DND-41 (cell line): ENCODE results near the gene COBL.

Experiments
- ATAC-seq: fragments of 200-7000 bp; cut with Tn5 transposase; 3 replicates; pipeline ENCODE4 v1.9.1; 2021; ENCODE audit warnings: low read depth; ENCODE audit not compliant: insufficient read depth
- DNase-seq: peaks from one replicate; pipeline ENCODE4 v3.0.0-alpha.2; 2020
- H2AFZ ChIP-seq: 2 replicates; pipeline ENCODE4 v1.6.0; 2012; ENCODE audit warnings: low read depth, low read length
- H3K27ac ChIP-seq: 2 replicates; pipeline ENCODE4 v1.5.1; 2012; ENCODE audit warnings: low read length, inconsistent platforms
- H3K27me3 ChIP-seq: fragments of 200-600 bp; sonication (generic); 2 replicates; pipeline ENCODE4 v1.6.0; 2012; ENCODE audit warnings: low read length, mild to moderate bottlenecking, inconsistent platforms; ENCODE audit not compliant: insufficient read depth, poor library complexity
- H3K36me3 ChIP-seq: 2 replicates; pipeline ENCODE4 v1.5.1; 2012; ENCODE audit warnings: low read length, inconsistent platforms; ENCODE audit not compliant: insufficient read depth
- H3K4me1 ChIP-seq: 2 replicates; pipeline ENCODE4 v1.5.1; 2012; ENCODE audit warnings: mild to moderate bottlenecking, low read length; ENCODE audit not compliant: insufficient read depth
- H3K4me2 ChIP-seq: 2 replicates; pipeline ENCODE4 v1.6.0; 2012; ENCODE audit warnings: mild to moderate bottlenecking, moderate library complexity, low read length, inconsistent platforms; ENCODE audit not compliant: insufficient read depth
- H3K4me3 ChIP-seq, 2 experiments: fragments of 200-600 bp in 1 of 2; shearing (Covaris generic) in 1 of 2; 2 replicates each; pipeline ENCODE4 v1.5.1; 2012 to 2016; ENCODE audit warnings: inconsistent platforms in 2 of 2, low read length in 2 of 2, mild to moderate bottlenecking in 2 of 2, low read depth in 1 of 2, moderate library complexity in 1 of 2
- H3K79me2 ChIP-seq: 2 replicates; pipeline ENCODE4 v1.6.0; 2012; ENCODE audit warnings: low read length, inconsistent platforms; ENCODE audit not compliant: insufficient read depth
- H3K9ac ChIP-seq: 2 replicates; pipeline ENCODE4 v1.6.0; 2012; ENCODE audit warnings: low read depth, mild to moderate bottlenecking, inconsistent platforms, low read length, moderate library complexity
- H3K9me3 ChIP-seq: 2 replicates; pipeline ENCODE4 v1.5.1; 2012; ENCODE audit warnings: low read length, moderate library complexity, mild to moderate bottlenecking, inconsistent platforms; ENCODE audit not compliant: insufficient read depth, severe bottlenecking
- H4K20me1 ChIP-seq: 2 replicates; pipeline ENCODE4 v1.6.0; 2012; ENCODE audit warnings: low read length; ENCODE audit not compliant: insufficient read depth
- CTCF ChIP-seq: IDR thresholded peaks from 2 replicates; pipeline ENCODE4 v1.5.1; 2012; ENCODE audit warnings: borderline replicate concordance, low read length, moderate library complexity, mild to moderate bottlenecking; ENCODE audit not compliant: poor library complexity, severe bottlenecking; ENCODE audit errors: extremely low read depth
- EZH2 ChIP-seq: IDR thresholded peaks from 3 replicates; pipeline ENCODE4 v1.6.1; 2012; ENCODE audit warnings: borderline replicate concordance, low read depth, mild to moderate bottlenecking, moderate library complexity, low read length, inconsistent platforms; ENCODE audit not compliant: severe bottlenecking

The COBL gene

GRCh38 chr7:51290702-51291540, 25.7 kb downstream of the COBL start:
- Histone ChIP-seq H3K36me3 (no peaks in the 10 kb centered on the region), H3K9me3 (no peaks in the 10 kb centered on the region), H3K27ac (no peak overlapping the region), H4K20me1 (no peaks in the 10 kb centered on the region), H3K79me2 (no peaks in the 10 kb centered on the region), H3K4me3 (no peak overlapping the region), H3K4me1 (no peaks in the 10 kb centered on the region), H3K27me3 (peaks cover 11% of the 10 kb centered on the region), H3K9ac (no peak overlapping the region), H3K4me2 (no peak overlapping the region), H2AFZ (no peak overlapping the region)
- DNase-seq (no peak), ATAC-seq (no peak)
- no peak for TF ChIP-seq CTCF
- no peak for TF ChIP-seq EZH2

- Histone ChIP-seq H4K20me1 (no peaks in the 10 kb centered on the region), H3K9ac (no peak overlapping the region), H3K9me3 (no peaks in the 10 kb centered on the region), H3K4me1 (no peaks in the 10 kb centered on the region), H2AFZ (no peak overlapping the region), H3K27me3 (peaks cover 9% of the 10 kb centered on the region), H3K4me2 (no peak overlapping the region), H3K4me3 (no peak overlapping the region), H3K79me2 (no peaks in the 10 kb centered on the region), H3K27ac (no peak overlapping the region), H3K36me3 (no peaks in the 10 kb centered on the region)
- TF ChIP-seq CTCF, result no peak
- TF ChIP-seq EZH2, result no peak
- no peak for DNase-seq
- ATAC-seq, result no peak
Observed at GRCh38 chr7:51290304-51290637, 26.3 kb downstream of the COBL start.

GRCh38 chr7:51289623-51290303, 26.8 kb downstream of the COBL start:
- no peak for DNase-seq
- no peak overlapping the region for H3K9ac ChIP-seq
- H3K27me3 ChIP-seq, result peaks cover 9% of the 10 kb centered on the region
- no peak for TF ChIP-seq CTCF
- no peak for TF ChIP-seq EZH2
- H4K20me1 ChIP-seq, result no peaks in the 10 kb centered on the region
- H3K4me3 ChIP-seq, result no peak overlapping the region
- H3K4me1 ChIP-seq, result no peaks in the 10 kb centered on the region
- H3K4me2 ChIP-seq, result no peak overlapping the region
- no peak overlapping the region for H2AFZ ChIP-seq
- H3K79me2 ChIP-seq, result no peaks in the 10 kb centered on the region
- no peak overlapping the region for H3K27ac ChIP-seq
- no peak for ATAC-seq
- no peaks in the 10 kb centered on the region for H3K36me3 ChIP-seq
- no peaks in the 10 kb centered on the region for H3K9me3 ChIP-seq
